ENCODE results near the gene CTSW. TPM values are rescaled to one million over a fixed set of nuclear protein-coding genes. Genes with fewer than 3 reads are reported as not detected.

Gene CTSW
- total RNA-seq, 1 experiment from 2014 or later: not detected

DNA sequence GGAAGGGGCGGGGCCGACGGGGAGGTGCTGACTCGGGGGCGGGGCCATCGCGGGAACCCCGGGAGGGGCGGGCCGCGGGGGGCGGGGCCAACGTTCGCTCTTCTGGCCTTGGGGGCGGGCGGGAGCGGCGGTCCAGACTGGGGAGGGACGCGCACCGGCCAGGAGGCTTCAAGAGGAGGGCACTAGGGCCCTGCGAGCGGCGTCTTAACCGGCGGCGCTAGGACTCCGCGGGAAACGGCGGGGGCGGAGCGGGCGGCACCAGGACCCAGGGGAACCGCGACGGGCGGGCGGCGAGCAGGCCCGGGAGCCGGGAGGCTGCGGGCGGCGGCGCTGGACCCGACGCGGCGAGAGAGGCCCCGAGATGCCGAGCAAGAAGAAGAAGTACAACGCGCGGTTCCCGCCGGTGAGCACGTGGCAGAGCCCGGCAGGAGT is 39.5 kb downstream of the CTSW start, which contains the start of gene DRAP1:
DRAP1 (plus strand) TSS at position 286 of the 432 bp plus-strand sequence; CDS start at position 362, 76 bp downstream.
- Mint-ChIP-seq H3K27ac (peak within 1 kb of the TSS; percentile 11), H3K27me3 (ENCODE audit: low read depth) (peaks cover 3% of the 10 kb centered on the region; the same call in 1 of the 2 replicates), H3K4me3 (peak within 1 kb of the TSS; percentile 83), H3K36me3 (peaks cover 12% of the 10 kb centered on the region), H3K9me3 (no peaks in the 10 kb centered on the region), H3K4me1 (peaks cover 18% of the 10 kb centered on the region)
- DNase-seq (ENCODE audit: low spot score): peak; percentile 99
- peak; percentile 90 for ATAC-seq
- POLR2A ChIA-PET: no interaction called here
- CTCF ChIA-PET: interaction anchor here (1.0 to 2.3 kb wide), 5 partner anchors 13 to 35 kb away, joined by 3 to 23 read pairs (median 4); partner anchors contain the start of genes CCDC85B and FIBP
- TF ChIP-seq GABPB1 (CRISPR knock-in tag; IDR thresholded peaks at IDR 0.05): peak; percentile 59
- TF ChIP-seq ZNF317 (CRISPR knock-in tag; IDR thresholded peaks at IDR 0.05; ENCODE audit: borderline replicate concordance, low read depth): no peak
- TF ChIP-seq, protein P1, sequence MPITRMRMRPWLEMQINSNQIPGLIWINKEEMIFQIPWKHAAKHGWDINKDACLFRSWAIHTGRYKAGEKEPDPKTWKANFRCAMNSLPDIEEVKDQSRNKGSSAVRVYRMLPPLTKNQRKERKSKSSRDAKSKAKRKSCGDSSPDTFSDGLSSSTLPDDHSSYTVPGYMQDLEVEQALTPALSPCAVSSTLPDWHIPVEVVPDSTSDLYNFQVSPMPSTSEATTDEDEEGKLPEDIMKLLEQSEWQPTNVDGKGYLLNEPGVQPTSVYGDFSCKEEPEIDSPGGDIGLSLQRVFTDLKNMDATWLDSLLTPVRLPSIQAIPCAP (CRISPR knock-in tag; IDR thresholded peaks at IDR 0.05): 0 out of 2 replicates have a peak, but pooled peaks have one; percentile 38
- peak; percentile 99 for TF ChIP-seq SP1 (CRISPR knock-in tag; conservative IDR thresholded peaks at IDR 0.05)
- TF ChIP-seq, protein P2, sequence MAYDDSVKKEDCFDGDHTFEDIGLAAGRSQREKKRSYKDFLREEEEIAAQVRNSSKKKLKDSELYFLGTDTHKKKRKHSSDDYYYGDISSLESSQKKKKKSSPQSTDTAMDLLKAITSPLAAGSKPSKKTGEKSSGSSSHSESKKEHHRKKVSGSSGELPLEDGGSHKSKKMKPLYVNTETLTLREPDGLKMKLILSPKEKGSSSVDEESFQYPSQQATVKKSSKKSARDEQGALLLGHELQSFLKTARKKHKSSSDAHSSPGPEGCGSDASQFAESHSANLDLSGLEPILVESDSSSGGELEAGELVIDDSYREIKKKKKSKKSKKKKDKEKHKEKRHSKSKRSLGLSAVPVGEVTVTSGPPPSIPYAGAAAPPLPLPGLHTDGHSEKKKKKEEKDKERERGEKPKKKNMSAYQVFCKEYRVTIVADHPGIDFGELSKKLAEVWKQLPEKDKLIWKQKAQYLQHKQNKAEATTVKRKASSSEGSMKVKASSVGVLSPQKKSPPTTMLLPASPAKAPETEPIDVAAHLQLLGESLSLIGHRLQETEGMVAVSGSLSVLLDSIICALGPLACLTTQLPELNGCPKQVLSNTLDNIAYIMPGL (CRISPR knock-in tag; IDR thresholded peaks at IDR 0.05): peak; percentile 31
- TF ChIP-seq, protein P3, sequence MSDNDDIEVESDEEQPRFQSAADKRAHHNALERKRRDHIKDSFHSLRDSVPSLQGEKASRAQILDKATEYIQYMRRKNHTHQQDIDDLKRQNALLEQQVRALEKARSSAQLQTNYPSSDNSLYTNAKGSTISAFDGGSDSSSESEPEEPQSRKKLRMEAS (CRISPR knock-in tag; IDR thresholded peaks at IDR 0.05): peak; percentile 22; the same call in 1 of the 2 replicates
- peak; percentile 82; the same call in 1 of the 2 replicates for TF ChIP-seq ZNF232 (CRISPR knock-in tag; IDR thresholded peaks at IDR 0.05)
- TF ChIP-seq E2F5 (CRISPR knock-in tag; IDR thresholded peaks at IDR 0.05): peak; percentile 75
- peak; percentile 47; the same call in 1 of the 2 replicates for TF ChIP-seq PREB (CRISPR knock-in tag; IDR thresholded peaks at IDR 0.05; ENCODE audit: borderline replicate concordance)
- TF ChIP-seq ZNF671 (CRISPR knock-in tag; IDR thresholded peaks at IDR 0.05): no peak
- 0 out of 2 replicates have a peak, but pooled peaks have one; percentile 54 for TF ChIP-seq RELA (CRISPR knock-in tag; IDR thresholded peaks at IDR 0.05; ENCODE audit: borderline replicate concordance)
- no peak for TF ChIP-seq JUN (CRISPR knock-in tag; IDR thresholded peaks at IDR 0.05)
- peak; percentile 40; the same call in 1 of the 2 replicates for TF ChIP-seq FOXP1 (CRISPR knock-in tag; IDR thresholded peaks at IDR 0.05; ENCODE audit: borderline replicate concordance)
- TF ChIP-seq CBFB (CRISPR knock-in tag; IDR thresholded peaks at IDR 0.05; ENCODE audit: low read depth): 0 out of 2 replicates have a peak, but pooled peaks have one; percentile 69
- TF ChIP-seq ZNF416 (CRISPR knock-in tag; IDR thresholded peaks at IDR 0.05): 0 out of 2 replicates have a peak, but pooled peaks have one; percentile 49
- TF ChIP-seq, protein P4, sequence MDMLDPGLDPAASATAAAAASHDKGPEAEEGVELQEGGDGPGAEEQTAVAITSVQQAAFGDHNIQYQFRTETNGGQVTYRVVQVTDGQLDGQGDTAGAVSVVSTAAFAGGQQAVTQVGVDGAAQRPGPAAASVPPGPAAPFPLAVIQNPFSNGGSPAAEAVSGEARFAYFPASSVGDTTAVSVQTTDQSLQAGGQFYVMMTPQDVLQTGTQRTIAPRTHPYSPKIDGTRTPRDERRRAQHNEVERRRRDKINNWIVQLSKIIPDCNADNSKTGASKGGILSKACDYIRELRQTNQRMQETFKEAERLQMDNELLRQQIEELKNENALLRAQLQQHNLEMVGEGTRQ (CRISPR knock-in tag; IDR thresholded peaks at IDR 0.05): peak; percentile 41
- TF ChIP-seq ZBTB21 (CRISPR knock-in tag; IDR thresholded peaks at IDR 0.05; ENCODE audit: borderline replicate concordance): 0 out of 2 replicates have a peak, but pooled peaks have one; percentile 23
- TF ChIP-seq OVOL2 (CRISPR knock-in tag; IDR thresholded peaks at IDR 0.05; ENCODE audit: borderline replicate concordance): no peak
- TF ChIP-seq CREM (CRISPR knock-in tag; IDR thresholded peaks at IDR 0.05): peak; percentile 80; the same call in 1 of the 2 replicates
- TF ChIP-seq, protein P5, sequence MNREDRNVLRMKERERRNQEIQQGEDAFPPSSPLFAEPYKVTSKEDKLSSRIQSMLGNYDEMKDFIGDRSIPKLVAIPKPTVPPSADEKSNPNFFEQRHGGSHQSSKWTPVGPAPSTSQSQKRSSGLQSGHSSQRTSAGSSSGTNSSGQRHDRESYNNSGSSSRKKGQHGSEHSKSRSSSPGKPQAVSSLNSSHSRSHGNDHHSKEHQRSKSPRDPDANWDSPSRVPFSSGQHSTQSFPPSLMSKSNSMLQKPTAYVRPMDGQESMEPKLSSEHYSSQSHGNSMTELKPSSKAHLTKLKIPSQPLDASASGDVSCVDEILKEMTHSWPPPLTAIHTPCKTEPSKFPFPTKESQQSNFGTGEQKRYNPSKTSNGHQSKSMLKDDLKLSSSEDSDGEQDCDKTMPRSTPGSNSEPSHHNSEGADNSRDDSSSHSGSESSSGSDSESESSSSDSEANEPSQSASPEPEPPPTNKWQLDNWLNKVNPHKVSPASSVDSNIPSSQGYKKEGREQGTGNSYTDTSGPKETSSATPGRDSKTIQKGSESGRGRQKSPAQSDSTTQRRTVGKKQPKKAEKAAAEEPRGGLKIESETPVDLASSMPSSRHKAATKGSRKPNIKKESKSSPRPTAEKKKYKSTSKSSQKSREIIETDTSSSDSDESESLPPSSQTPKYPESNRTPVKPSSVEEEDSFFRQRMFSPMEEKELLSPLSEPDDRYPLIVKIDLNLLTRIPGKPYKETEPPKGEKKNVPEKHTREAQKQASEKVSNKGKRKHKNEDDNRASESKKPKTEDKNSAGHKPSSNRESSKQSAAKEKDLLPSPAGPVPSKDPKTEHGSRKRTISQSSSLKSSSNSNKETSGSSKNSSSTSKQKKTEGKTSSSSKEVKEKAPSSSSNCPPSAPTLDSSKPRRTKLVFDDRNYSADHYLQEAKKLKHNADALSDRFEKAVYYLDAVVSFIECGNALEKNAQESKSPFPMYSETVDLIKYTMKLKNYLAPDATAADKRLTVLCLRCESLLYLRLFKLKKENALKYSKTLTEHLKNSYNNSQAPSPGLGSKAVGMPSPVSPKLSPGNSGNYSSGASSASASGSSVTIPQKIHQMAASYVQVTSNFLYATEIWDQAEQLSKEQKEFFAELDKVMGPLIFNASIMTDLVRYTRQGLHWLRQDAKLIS (CRISPR knock-in tag; IDR thresholded peaks at IDR 0.05; ENCODE audit: borderline replicate concordance): no peak
- peak; percentile 76; the same call in 1 of the 2 replicates for TF ChIP-seq TP53 (CRISPR knock-in tag; IDR thresholded peaks at IDR 0.05)
- no peak for TF ChIP-seq ATF3 (CRISPR knock-in tag; conservative IDR thresholded peaks at IDR 0.05)
- peak; percentile 49; the same call in 1 of the 2 replicates for TF ChIP-seq NFE2L1 (CRISPR knock-in tag; IDR thresholded peaks at IDR 0.05)
- peak; percentile 75; the same call in 1 of the 2 replicates for TF ChIP-seq KAT7 (CRISPR knock-in tag; IDR thresholded peaks at IDR 0.05; ENCODE audit: borderline replicate concordance)
- TF ChIP-seq ATF1 (CRISPR knock-in tag; IDR thresholded peaks at IDR 0.05): peak; percentile 47; the same call in 1 of the 2 replicates
- peak; percentile 90 for TF ChIP-seq ETV6 (CRISPR knock-in tag; IDR thresholded peaks at IDR 0.05)
- TF ChIP-seq ZNF263 (CRISPR knock-in tag; IDR thresholded peaks at IDR 0.05; ENCODE audit: low read depth): 0 out of 2 replicates have a peak, but pooled peaks have one; percentile 31
- TF ChIP-seq MYBL2 (CRISPR knock-in tag; IDR thresholded peaks at IDR 0.05): peak; percentile 27; the same call in 1 of the 2 replicates
